Keratinocyte (primary cell): ENCODE results near the gene PDZRN3. TPM values are rescaled to one million over a fixed set of nuclear protein-coding genes. Genes with fewer than 3 reads are reported as not detected.

Experiments used
- DNase-seq: peaks from one replicate; pipeline ENCODE4 v3.0.0-alpha.2; 2011; ENCODE audit warnings: low read depth, missing footprints, low spot score
- FAIRE-seq: peaks from 2 replicates; lab custom pipeline; 2011; peaks lifted over from hg19 to GRCh38; lab: Jason Lieb, UNC
- H2AFZ ChIP-seq: 2 replicates; pipeline ENCODE4 v1.6.0; 2012; ENCODE audit warnings: low read length, control low read depth, inconsistent platforms; ENCODE audit not compliant: control insufficient read depth
- H3K27ac ChIP-seq: 2 replicates; pipeline ENCODE4 v1.5.1; 2011; ENCODE audit warnings: low read length; ENCODE audit not compliant: control insufficient read depth, insufficient read depth
- H3K27me3 ChIP-seq: 3 replicates; pipeline ENCODE4 v1.6.0; 2011; ENCODE audit warnings: low read length; ENCODE audit not compliant: control insufficient read depth, insufficient read depth; ENCODE audit errors: extremely low read depth
- H3K36me3 ChIP-seq, 2 experiments: 2 replicates in 1 of 2; 3 replicates in 1 of 2; pipeline ENCODE4 v1.5.1; 2011; ENCODE audit warnings: low read length in 2 of 2, mild to moderate bottlenecking in 1 of 2; ENCODE audit not compliant: control insufficient read depth in 2 of 2, insufficient read depth in 2 of 2; ENCODE audit errors: extremely low read depth in 1 of 2
- H3K4me1 ChIP-seq: 3 replicates; pipeline ENCODE4 v1.5.1; 2011; ENCODE audit warnings: low read length; ENCODE audit not compliant: control insufficient read depth, insufficient read depth; ENCODE audit errors: extremely low read depth
- H3K4me2 ChIP-seq: 3 replicates; pipeline ENCODE4 v1.6.0; 2011; ENCODE audit warnings: low read depth, low read length; ENCODE audit not compliant: control insufficient read depth, insufficient read depth; ENCODE audit errors: extremely low read depth
- H3K4me3 ChIP-seq, 3 experiments: fragments of 200-600 bp in 1 of 3; sonication (generic) in 1 of 3; 2 replicates in 2 of 3; 3 replicates in 1 of 3; pipeline ENCODE4 v1.5.1; 2011 to 2016; ENCODE audit warnings: low read length in 3 of 3, mild to moderate bottlenecking in 3 of 3, control low read depth in 2 of 3, inconsistent platforms in 1 of 3, low read depth in 1 of 3, mixed read lengths in 1 of 3, mixed run types in 1 of 3, moderate library complexity in 1 of 3; ENCODE audit not compliant: control insufficient read depth in 2 of 3, insufficient read depth in 2 of 3; ENCODE audit errors: extremely low read depth in 1 of 3
- H3K79me2 ChIP-seq: 2 replicates; pipeline ENCODE4 v1.6.0; 2012; ENCODE audit warnings: low read length; ENCODE audit not compliant: control insufficient read depth, insufficient read depth
- H3K9ac ChIP-seq: 3 replicates; pipeline ENCODE4 v1.6.0; 2011; ENCODE audit warnings: low read length; ENCODE audit not compliant: control insufficient read depth, insufficient read depth; ENCODE audit errors: extremely low read depth
- H3K9me1 ChIP-seq: 3 replicates; pipeline ENCODE4 v1.6.0; 2011; ENCODE audit warnings: low read length; ENCODE audit not compliant: control insufficient read depth, insufficient read depth; ENCODE audit errors: extremely low read depth
- H3K9me3 ChIP-seq: 2 replicates; pipeline ENCODE4 v1.5.1; 2012; ENCODE audit warnings: low read depth, low read length; ENCODE audit not compliant: control insufficient read depth
- H4K20me1 ChIP-seq: 3 replicates; pipeline ENCODE4 v1.6.0; 2011; ENCODE audit warnings: low read length; ENCODE audit not compliant: control insufficient read depth, insufficient read depth; ENCODE audit errors: extremely low read depth
- CTCF ChIP-seq, 3 experiments: IDR thresholded peaks in 1 of 3; conservative IDR thresholded peaks in 1 of 3; optimal IDR thresholded peaks in 1 of 3; 2 replicates in 2 of 3; 3 replicates in 1 of 3; pipeline versions ENCODE3 to v1.5.1; 2011; ENCODE audit warnings: low read length in 3 of 3, mild to moderate bottlenecking in 3 of 3, moderate library complexity in 2 of 3, control low read depth in 1 of 3, inconsistent platforms in 1 of 3; ENCODE audit not compliant: insufficient read depth in 2 of 3; ENCODE audit errors: extremely low read depth in 1 of 3
- EZH2 ChIP-seq: IDR thresholded peaks from one replicate; pipeline ENCODE4 v1.6.1; 2012; ENCODE audit warnings: inconsistent platforms, mild to moderate bottlenecking, low read length, moderate library complexity
- dilution Hi-C: fragments of 300-500 bp; cut with MboI; formaldehyde crosslinking; loops from one replicate; pipeline ENCODE4 v1.7.0; 2020; ENCODE audit warnings: low sequenced_read_pairs; ENCODE audit not compliant: extremely low pct_ligation_motif_present
- polyA plus RNA-seq, 5 experiments: library from polyadenylated mRNA; depleted of rRNA in 3 of 5; stranded (reverse) in 3 of 5; stranded (forward) in 1 of 5; unstranded in 1 of 5; fragments of >200 nt; gene quantifications; 1 replicate in 1 of 5; 2 replicates in 3 of 5; 3 replicates in 1 of 5; pipeline versions ENCODE4 v1.2.1 to v1.2.3, GENCODE V29; 2011 to 2012; ENCODE audit warnings: missing spikeins in 2 of 5, low read depth in 1 of 5, low replicate concordance in 1 of 5

The PDZRN3 gene
- polyA plus RNA-seq, 1 donor (not counting 4 experiments of a cell fraction or from before 2014, with no cell fraction given), result not detected

GRCh38 chr3:73403444-73403843 is 221.3 kb downstream of the PDZRN3 start:
- Histone ChIP-seq H2AFZ (no peak overlapping the region), H3K4me2 (no peak overlapping the region), H3K9me3 (no peaks in the 10 kb centered on the region), H3K27ac (no peak overlapping the region), H3K9me1 (no peaks in the 10 kb centered on the region), H3K9ac (no peak overlapping the region), H3K4me3 (no peak overlapping the region), H3K36me3 (no peaks in the 10 kb centered on the region), H3K27me3 (no peaks in the 10 kb centered on the region), H3K79me2 (no peaks in the 10 kb centered on the region), H3K4me1 (no peaks in the 10 kb centered on the region), H4K20me1 (no peaks in the 10 kb centered on the region)
- DNase-seq (no peak), FAIRE-seq (no peak)
- dilution Hi-C loops, result no loop called here
- no peak for TF ChIP-seq CTCF (optimal IDR thresholded peaks at IDR 0.05 in 1 of 3, IDR thresholded peaks at IDR 0.05 in 1 of 3, conservative IDR thresholded peaks at IDR 0.05 in 1 of 3; ENCODE audit: extremely low read depth in 1 of 3, insufficient read depth in 2 of 3, low read length in 3 of 3)
- TF ChIP-seq EZH2, result no peak

- dilution Hi-C loops, result no loop called here
- no peak for FAIRE-seq
- H3K9me1 ChIP-seq, result no peaks in the 10 kb centered on the region
- H3K4me3 ChIP-seq, result no peak overlapping the region
- no peaks in the 10 kb centered on the region for H3K79me2 ChIP-seq
- H3K4me1 ChIP-seq, result no peaks in the 10 kb centered on the region
- H3K36me3 ChIP-seq, result no peaks in the 10 kb centered on the region
- no peaks in the 10 kb centered on the region for H3K27me3 ChIP-seq
- no peak overlapping the region for H2AFZ ChIP-seq
- no peak overlapping the region for H3K4me2 ChIP-seq
- no peak for DNase-seq
- no peak overlapping the region for H3K9ac ChIP-seq
- no peak overlapping the region for H3K27ac ChIP-seq
- H4K20me1 ChIP-seq, result no peaks in the 10 kb centered on the region
- TF ChIP-seq CTCF (optimal IDR thresholded peaks at IDR 0.05 in 1 of 3, IDR thresholded peaks at IDR 0.05 in 1 of 3, conservative IDR thresholded peaks at IDR 0.05 in 1 of 3; ENCODE audit: extremely low read depth in 1 of 3, insufficient read depth in 2 of 3, low read length in 3 of 3), result no peak
- no peak for TF ChIP-seq EZH2
- H3K9me3 ChIP-seq, result no peaks in the 10 kb centered on the region
Observed at GRCh38 chr3:73401616-73402279, 223.0 kb downstream of the PDZRN3 start.
